Kidney capillary endothelial cell (primary cell): Measurements from ENCODE around the gene SLC2A3.
"Not testable (repeated sequence)": the region's sequence is repeated elsewhere in the genome, so short reads cannot be mapped to it uniquely, and the experiment has no call there.

Experiments
- DNase-seq: peaks from one replicate; pipeline ENCODE4 v3.0.0-alpha.2; 2018; ENCODE audit warnings: low spot score

SLC2A3 gene

DNA sequence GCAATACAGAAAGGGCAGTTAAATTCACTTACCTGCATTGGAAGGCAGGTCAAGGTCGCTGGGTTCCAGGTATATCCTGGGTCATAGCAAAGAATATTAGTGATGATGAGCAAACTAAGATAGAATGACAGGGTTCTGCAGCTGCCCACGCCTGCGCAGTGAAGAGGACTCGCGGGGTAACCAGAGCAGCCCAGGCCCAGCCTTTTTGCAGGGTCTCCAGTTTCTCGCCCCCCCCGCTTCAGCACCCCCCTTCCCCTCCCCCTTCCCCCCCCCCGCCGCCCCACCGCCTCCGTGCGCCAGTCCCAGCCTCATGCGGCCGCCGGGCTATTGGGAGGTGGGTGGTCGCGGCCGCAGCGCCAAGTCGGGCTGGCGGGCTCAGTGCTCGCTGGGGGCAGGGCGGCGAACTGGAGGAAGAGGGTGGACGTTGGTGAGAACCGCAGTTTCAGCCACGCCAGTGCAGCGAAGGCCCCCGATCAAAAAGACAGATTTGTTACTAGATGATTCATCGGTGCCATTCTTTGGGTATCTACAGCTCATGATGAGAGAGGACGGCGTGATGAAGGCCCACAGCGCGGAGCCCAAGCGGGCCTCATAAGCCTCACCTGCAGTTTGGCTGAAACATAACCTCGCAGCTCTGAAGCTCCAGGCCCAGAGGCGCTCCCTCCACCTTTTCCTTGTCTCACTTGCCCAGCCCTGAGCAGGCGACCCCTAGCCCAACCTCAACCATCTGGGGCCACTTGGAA is 20.2 kb downstream of the SLC2A3 start:
- DNase-seq = no peak

DNA sequence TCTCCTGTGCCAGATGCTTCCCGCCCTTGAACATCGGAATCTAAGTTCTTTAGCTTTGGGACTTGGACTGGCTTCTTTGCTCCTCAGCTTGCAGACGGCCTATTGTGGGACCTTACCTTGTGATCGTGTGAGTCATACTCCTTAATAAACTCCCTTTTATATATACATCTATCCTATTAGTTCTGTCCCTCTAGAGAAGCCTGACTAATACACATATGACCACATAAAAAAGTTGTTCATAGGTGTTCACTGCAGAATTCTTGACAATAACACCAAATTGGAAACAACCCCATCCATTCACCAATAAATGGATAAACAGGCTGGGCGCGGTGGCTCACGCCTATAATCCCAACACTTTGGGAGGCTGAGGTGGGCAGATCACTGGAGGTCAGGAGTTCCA is 25.9 kb downstream of the SLC2A3 start:
- DNase-seq = not testable (repeated sequence)

DNA sequence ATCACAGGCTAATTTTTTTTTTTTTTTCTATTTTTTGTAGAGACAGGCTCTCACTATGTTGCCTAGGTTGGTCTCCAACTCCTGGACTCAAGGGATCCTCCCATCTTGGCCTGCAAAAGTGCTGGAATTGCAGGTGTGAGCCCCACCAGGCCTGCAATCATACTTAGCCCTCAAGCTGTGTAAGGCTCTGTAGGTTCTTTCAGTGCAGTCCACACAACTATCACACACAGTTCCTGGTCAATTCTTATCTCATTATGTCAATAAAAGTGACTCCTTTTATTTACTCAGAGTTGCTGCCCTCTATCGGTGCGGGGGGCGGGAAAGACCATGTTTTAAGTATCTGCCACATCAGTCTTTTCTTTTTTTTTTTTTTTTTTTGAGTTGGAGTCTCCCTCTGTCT is 29.0 kb downstream of the SLC2A3 start:
- no peak for DNase-seq

DNA sequence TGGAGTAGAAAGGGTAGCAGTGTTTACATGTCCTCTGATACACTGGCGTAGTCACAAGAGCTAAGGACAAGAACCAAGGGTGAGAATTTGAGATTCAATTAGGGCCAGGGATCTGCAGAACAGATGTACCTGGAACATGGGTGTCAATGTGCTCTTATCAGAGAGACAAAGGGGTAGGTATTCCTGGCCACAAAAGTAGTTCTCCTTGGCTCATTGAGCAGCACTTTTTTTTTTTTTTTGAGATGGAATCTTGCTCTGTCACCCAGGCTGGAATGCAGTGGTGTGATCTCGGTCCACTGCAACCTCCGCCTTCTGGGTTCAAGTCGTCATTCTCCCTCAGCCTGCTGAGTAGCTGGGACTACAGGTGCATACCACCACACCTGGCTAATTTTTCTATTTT is 29.7 kb downstream of the SLC2A3 start:
- not testable (repeated sequence) for DNase-seq

DNA sequence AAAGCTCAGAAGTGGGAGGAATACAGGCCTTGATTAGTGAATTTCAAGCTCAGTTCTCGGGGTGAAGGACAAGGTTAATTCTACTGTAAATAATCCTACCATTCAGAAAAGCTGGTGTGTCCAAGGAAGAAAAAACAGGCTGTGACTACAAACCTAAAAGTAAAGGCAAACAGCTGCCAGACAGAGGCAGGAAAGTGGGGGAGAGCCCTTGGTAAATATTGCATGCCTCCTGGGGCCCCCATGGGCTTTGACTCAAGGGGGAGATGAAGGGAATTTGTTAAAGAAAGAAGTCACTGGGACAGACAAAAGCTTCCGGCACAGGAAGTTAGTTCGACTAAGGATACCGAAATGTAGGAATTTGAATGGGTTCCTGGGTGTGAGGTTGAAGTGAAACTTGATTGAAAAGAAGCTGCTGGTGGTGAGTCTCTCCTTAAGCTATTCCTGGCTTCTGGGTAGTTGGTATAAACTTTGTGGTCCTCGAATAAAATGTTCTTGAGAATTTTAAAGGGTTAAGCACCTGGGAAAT is 30.3 kb downstream of the SLC2A3 start:
- DNase-seq = not testable (repeated sequence)

DNA sequence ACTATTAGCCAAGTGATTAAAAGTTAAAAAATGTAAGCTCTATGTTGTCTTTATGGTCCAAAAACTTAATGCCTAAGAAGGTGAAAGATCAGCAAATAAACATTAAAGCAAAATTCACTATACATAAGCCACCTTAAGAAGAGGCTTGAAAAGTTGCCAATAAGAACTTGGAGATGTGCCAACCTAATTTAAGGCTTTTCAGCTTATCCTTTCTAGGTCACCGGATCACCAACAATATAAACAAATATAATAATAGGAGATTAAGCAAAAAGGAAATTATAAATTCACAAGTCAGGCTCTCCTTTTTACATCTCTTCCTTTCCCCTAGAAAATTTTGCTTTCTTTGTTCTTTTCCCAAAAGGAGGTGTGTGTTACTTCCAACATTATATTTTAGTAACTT is 30.9 kb downstream of the SLC2A3 start:
- peak; percentile 10 for DNase-seq

DNA sequence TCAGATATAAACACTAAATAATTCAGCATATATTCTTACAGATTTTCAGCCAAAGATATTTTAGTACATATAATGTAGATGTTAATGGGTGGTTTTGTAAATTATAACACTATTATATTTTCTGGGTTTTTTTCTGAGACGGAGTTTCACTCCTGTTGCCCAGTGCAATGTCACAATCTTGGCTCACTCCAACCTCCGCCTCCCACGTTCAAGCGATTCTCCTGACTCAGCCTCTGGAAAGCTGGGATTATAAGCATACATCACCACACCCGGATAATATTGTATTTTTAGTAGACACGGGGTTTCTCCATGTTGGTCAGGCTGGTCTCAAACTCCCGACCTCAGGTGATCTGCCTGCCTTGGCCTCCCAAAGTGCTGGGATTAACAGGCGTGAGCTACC is 33.6 kb downstream of the SLC2A3 start:
- not testable (repeated sequence) for DNase-seq

DNA sequence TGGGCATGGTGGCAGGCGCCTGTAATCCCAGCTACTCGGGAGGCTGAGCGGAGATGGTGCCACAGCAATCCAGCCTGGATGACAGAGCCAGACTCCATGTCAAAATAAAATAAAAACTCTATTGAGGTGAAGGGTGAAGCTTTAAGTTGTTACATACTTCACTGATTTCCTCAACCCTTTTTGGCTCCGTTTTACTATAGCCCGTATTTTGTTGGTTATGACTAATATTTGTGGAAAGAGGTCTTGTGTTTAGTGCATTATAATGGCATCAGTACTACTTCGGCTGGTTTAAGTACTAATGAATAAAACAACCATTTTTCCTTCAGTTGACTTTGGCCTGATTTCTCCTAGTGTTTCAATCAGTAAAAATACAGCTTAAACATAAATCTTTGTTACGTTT is 36.2 kb downstream of the SLC2A3 start:
- no peak for DNase-seq

DNA sequence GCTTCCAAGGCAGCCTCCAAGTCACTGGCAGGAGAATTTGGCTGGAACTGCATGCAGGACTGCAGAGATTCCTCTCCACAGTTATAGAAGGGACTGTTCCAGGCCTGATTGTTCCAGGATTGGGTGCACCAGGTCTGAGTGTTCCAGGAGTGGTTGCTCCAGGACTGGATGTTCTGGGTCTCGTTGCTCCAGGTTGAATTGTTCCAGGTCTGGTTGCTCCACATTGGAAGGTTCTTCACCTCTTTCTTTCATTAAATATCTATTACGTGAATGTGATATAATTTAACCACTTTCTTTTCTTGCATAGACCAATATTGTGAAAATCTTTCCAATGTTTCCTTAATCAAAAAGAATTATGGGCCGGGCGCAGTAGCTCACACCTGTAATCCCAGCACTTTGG is 39.3 kb downstream of the SLC2A3 start:
- not testable (repeated sequence) for DNase-seq

DNA sequence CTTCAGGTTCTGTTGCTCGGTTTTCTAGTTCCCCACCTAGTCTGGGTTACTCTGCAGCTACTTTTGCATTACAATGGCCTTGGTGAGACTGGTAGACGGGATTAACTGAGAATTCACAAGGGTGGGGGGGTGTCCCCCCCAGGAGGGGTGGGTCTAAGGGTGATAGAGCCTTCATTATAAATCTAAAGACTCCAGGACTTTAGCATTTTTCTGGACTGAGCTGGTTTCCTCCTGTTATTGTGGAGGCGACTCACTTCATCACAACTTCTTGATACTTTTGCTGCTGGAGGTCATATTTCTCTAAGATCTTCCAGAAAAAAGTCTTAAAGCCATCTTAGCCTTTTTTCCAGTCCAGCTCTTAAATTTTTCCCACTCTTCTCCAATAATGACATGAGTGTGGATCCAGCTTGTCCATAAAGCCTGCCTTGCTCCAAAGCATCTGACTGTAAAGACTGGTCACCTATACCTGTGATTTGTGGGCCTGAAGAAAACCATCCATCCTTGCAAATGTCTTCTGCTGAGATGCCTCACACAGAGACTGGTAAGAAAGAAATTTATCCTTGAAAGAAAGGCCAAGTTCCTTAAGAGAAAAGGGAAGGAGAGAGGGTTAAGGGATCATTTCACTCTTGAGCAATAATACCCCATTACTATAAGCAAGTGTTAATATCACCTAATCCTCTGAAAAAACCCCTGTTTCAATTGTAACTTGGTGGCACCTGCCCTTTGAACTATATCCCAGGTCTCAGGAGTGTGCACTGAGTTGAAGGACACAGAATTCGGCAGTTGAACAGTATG is 43.6 kb downstream of the SLC2A3 start:
- no peak for DNase-seq

DNA sequence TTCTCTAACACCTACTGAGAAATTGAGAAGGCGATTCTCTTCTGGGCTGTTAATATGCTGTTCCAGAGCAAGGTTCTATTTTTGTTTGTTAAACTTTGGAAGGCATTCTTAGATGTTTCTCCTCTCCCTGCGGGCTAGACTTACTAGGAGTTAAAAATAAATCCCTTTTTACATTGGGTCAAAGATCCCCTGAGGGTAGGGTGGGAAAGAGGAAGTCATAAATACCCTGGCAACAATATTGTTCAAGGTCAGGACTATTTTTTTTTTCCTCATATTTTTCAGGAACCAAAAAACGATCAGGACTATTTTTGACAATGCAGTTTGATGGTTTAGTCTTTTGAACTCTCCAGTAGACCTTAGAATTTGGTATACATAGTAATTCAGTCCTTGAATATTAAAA is 51.3 kb downstream of the SLC2A3 start:
- no peak for DNase-seq

DNA sequence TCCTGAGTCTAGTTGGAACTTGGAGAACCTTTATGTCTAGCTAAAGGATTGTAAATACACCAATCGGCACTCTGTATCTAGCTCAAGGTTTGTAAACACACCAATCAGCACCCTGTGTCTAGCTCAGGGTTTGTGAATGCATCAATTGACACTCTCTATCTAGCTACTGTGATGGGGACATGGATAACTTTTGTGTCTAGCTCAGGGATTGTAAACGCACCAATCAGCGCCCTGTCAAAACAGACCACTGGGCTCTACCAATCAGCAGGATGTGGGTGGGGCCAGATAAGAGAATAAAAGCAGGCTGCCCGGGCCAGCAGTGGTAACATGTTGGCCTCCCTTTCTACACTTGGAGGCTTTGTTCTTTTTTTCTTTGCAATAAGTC is 54.3 kb downstream of the SLC2A3 start:
- not testable (repeated sequence) for DNase-seq

DNA sequence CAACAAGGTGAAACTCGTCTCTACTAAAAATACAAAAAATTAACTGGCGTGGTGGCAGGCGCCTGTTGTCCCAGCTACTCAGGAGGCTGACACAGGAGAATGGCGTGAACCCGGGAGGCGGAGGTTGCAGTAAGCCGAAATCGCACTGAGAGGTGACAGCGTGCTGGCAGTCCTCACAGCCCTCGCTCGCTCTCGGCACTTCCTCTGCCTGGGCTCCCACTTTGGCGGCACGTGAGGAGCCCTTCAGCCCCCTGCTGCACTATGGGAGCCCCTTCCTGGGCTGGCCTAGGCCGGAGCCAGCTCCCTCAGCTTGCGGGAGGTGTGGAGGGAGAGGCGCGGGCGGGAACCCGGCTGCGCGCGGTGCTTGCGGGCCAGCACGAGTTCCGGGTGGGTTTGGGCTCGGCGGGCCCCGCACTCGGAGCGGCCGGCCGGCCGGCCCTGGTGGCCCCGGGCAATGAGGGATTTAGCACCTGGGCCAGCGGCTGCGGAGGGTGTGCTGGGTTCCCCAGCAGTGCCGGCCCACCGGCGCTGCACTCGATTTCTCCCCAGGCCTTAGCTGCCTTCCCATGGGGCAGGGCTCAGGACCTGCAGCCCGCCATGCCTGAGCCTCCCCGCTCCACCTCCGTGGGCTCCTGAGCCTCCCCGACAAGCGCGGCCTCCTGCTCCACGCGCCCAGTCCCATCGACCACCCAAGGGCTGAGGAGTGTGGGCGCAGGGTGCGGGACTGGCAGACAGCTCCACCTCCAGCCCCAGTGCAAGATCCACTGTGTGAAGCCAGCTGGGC is 54.8 kb downstream of the SLC2A3 start:
- DNase-seq = not testable (repeated sequence)

DNA sequence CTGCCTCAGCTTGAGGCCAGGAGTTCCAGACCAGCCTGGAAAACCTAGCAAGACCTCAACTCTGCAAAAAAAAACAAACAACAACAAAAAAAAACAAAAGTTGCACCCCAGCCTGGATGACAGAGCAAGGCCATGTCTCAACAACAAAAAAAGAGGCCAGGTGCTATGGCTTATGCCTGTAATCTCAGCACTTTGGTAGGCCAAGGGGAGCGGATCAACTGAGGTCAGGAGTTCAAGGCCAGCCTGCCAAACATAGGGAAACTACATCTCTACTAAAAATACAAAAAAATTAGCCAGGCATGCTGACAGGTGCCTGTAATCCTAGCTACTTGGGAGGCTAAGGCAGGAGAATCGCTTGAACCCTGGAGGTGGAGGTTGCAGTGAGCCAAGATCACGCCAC is 56.7 kb downstream of the SLC2A3 start:
- DNase-seq = no peak

DNA sequence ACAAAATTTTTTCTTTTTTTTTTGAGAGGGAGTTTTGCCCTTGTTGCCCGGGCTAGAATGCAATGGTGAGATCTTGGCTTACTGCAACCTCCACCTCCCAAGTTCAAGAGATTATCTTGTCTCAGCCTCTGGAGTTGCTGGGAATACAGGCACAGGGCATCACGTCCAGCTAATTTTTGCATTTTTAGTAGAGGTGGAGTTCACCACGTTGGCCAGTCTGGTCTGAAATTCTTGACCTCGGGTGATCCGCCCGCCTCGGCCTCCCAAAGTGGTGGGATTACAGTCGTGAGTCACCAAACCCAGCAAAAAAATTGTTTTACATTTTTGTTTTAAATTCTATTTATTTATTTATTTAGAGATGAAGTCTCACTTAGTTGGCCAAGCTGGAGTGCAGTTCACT is 58.6 kb downstream of the SLC2A3 start:
- no peak for DNase-seq

DNA sequence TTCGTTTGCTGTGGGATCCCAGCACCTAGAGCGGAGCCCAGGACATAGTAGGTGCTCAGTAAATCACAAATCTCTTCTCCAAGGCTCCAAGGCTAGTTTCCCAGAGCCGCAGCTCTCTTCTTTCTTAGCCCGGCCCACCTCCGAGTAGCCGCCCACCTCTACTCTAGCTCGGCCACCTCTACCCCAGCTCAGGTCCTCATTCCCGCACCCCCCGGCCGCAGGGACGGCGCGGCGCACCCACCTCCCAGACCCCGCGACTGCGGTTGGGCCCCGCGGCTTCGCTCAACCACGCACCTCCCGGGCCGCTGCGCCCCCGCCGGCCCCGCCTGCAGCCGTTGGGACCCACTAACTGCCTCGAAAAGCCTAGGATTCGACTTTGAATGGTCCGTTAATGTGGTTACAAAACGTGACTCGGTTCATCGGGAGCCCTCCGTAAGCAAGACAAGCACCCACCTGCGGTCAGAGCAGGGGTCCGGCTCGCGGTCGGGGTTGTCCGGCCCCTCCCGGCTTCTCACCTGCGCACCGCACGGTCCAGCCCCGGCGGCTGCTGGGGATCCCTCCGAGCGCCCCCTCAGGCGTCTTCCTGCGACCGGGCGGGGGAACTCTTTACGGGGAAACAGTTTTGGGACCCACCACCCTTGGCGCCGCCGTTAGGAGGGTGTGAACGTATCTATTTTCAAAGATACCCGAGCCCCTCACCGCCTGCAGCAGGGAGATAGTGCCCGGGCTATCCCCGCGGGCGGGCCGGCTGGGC is 63.2 kb downstream of the SLC2A3 start, which contains the start of gene SLC2A14:
Gene SLC2A14, minus strand, starts transcription at position 350 of the 754 bp plus-strand sequence. CDS start 3,035 bp downstream, outside the sequence.
- DNase-seq = no peak

DNA sequence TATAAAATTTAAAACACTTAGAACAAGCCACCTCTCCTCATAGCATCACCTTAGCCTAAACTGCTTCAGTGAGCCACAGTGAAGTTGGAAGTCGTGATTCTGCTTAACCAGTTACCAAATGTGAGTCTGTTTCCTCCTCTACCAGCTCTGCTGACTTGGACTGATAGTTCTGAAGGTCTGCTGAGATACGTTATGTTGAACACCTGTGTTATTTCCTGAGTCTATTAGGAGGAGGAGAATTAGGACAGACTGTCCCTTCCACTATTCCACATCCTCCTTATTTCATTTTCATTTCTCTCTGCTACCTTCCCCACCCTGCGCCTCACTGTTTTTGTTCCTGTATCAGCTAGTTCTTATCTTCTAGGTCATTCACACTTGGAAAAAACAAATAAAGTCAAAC is 65.7 kb downstream of the SLC2A3 start:
- DNase-seq = no peak
